Mesodermal cell (in vitro differentiated cells): ENCODE measurements around the gene ITCH.
"Not testable (repeated sequence)": the region's sequence is repeated elsewhere in the genome, so short reads cannot be mapped to it uniquely, and the experiment has no call there.

ENCODE experiments used
- H3K27ac ChIP-seq: 2 replicates; pipeline ENCODE4 v1.7.0; 2013; ENCODE audit warnings: mild to moderate bottlenecking, low read depth, low read length, moderate library complexity; ENCODE audit not compliant: severe bottlenecking
- H3K36me3 ChIP-seq: 2 replicates; pipeline ENCODE4 v1.7.1; 2013; ENCODE audit warnings: mild to moderate bottlenecking, low read length, moderate library complexity; ENCODE audit not compliant: control insufficient read depth, insufficient read depth
- H3K4me1 ChIP-seq: one replicate; pipeline ENCODE4 v1.7.1; 2013; ENCODE audit warnings: mild to moderate bottlenecking, low read length; ENCODE audit not compliant: insufficient read depth, control insufficient read depth, poor library complexity, severe bottlenecking
- H3K4me3 ChIP-seq: 2 replicates; pipeline ENCODE4 v1.7.0; 2013; ENCODE audit warnings: low read length, control low read depth, mild to moderate bottlenecking; ENCODE audit not compliant: insufficient read depth, poor library complexity, severe bottlenecking; ENCODE audit errors: extremely low read depth
- H3K9me3 ChIP-seq: 2 replicates; pipeline ENCODE4 v1.7.1; 2013; ENCODE audit warnings: mild to moderate bottlenecking, low read length, moderate library complexity; ENCODE audit not compliant: control insufficient read depth
- WGBS, 2 experiments: methylation state at CpG; one replicate each; pipeline ENCODE4 v1.1.5; 2013; ENCODE audit warnings: missing lambda C conversion rate in 2 of 2; ENCODE audit not compliant: insufficient coverage in 2 of 2; 5-methylcytosine and 5-hydroxymethylcytosine counted together

Gene ITCH

DNA sequence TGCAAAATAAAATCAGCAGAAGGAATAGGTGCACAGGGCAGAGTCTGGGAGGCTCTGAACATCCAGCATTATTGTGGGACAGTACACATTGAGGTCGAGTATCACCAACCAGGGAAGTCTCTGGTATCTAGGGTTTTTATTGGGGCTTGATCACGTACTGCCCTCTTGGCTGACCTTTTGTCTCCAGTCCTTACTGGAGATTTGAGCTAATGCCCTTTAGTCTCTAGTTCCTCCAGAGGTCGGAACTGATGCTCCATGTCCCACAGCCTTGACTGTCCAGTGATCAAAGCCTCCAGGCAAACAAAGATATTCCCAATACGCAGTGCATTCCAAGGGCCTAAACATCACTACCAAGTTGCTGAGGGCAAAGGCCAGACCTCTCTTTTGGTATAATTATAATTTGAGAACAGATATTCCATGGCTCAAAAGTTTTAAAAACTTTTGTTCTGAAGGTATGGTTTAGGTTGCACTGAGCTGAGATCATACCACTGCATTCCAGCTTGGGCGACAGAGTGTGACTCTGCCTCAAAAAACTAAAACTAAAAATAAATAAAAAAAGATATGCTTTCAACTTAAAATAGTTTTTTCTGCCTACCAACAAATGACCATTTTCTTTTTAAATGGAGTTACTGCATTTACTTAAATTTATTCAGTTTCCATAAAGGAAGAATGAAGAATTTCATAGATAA, 96.3 kb downstream of the ITCH start:
- H3K27ac ChIP-seq = no peak overlapping the region
- WGBS, 2 experiments = 93 to 100% methylated on average over 3 to 4 of the region's 5 CpGs
- no peak overlapping the region for H3K4me3 ChIP-seq
- H3K36me3 ChIP-seq = peaks cover 76% of the 10 kb centered on the region
- peaks cover 9% of the 10 kb centered on the region for H3K4me1 ChIP-seq
- no peaks in the 10 kb centered on the region for H3K9me3 ChIP-seq

DNA sequence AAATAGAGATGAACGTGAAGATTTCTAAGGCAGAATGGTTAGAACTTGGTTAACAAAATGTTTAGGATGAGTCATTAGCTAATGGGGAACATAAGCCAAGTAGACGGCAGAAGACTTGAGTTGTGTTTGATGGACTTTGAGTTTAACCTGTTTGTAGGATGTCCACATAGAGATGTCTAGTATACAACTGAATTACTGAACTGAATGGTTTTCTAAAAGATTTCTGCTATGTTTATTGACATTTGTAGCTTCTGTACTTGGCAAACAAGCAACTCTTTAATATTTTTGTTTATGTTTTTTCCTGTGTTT, 98.7 kb downstream of the ITCH start:
- Histone ChIP-seq H3K4me1 (peaks cover 9% of the 10 kb centered on the region), H3K4me3 (no peak overlapping the region), H3K9me3 (no peaks in the 10 kb centered on the region), H3K27ac (no peak overlapping the region), H3K36me3 (peaks cover 71% of the 10 kb centered on the region)
- WGBS, 2 experiments = 94 to 96% methylated on average over 2 of the region's 2 CpGs

GRCh38 chr20:34468951-34469350, 105.9 kb downstream of the ITCH start:
- H3K4me3 ChIP-seq = no peak overlapping the region
- no peak overlapping the region for H3K27ac ChIP-seq
- WGBS, 2 experiments = no CpG with 5 or more reads among the region's 1 CpG
- no peaks in the 10 kb centered on the region for H3K9me3 ChIP-seq
- peaks cover 59% of the 10 kb centered on the region for H3K36me3 ChIP-seq
- peaks cover 8% of the 10 kb centered on the region for H3K4me1 ChIP-seq

DNA sequence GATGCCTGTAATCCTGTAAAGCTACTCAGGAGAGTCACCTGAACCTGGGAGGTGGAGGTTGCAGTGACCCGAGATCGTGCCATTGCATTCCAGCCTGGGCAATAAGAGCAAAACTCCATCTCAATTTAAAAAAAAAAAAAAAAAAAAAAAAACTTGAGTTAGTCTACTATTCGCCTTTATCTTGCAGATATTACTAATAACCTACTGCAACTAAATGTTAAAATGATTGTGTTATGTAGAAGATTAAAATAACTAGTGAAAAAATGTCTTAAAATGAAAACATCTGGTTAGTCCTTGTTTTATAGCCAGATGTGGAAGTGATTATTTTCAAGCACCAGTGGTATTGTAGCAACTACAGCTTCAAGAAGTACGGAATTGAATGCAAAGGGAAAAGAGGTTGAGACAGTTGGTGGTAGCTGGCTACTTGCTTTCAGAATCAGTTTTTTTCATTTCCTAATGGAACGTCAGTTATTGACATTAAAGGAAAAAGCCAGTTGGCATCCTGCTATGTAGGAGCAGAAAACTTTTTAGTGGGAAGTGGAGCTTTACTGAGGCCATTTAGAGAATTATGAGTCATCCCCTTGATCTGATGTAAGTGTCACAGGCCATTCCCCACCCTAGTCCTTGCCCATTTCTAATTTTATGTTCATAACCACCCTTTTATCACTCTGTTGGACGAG, 109.3 kb downstream of the ITCH start:
- Histone ChIP-seq H3K9me3 (no peaks in the 10 kb centered on the region), H3K36me3 (peaks cover 67% of the 10 kb centered on the region), H3K27ac (no peak overlapping the region), H3K4me3 (no peak overlapping the region), H3K4me1 (peaks cover 8% of the 10 kb centered on the region)
- 85% methylated on average over 3 of the region's 6 CpGs for WGBS, 2 experiments

DNA sequence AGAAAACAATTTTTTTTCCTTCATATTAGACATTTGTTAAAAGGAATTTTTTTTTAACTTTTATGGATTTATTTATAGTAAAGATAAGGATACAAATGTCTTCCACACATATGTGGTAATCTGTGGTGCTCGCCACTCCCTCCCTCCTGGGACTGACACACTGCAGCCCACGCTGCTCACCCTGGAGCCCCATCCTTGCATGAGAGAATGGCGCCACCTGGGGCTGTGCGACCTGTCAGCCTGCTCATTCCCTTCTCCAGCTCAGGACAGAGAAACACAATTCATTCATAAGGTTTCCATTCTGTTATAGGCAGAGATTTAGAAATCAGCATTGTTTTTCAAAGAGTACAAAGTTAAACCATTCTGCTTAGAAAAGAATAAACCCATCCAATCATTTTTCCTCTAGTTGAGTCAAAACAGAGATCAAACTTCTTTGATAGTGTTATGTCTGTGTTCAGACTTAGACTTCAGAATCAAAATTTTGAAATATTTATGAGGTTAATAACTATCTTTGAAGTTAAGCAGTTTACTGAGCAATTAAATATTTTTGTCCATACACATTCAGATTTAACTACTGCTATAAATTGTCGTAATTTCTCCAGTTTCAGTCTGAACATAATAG, 110.3 kb downstream of the ITCH start:
- Histone ChIP-seq H3K36me3 (peaks cover 73% of the 10 kb centered on the region), H3K4me3 (no peak overlapping the region), H3K27ac (no peak overlapping the region), H3K9me3 (no peaks in the 10 kb centered on the region), H3K4me1 (peaks cover 8% of the 10 kb centered on the region)
- WGBS, 2 experiments = 90 to 92% methylated on average over 3 of the region's 5 CpGs

- no peaks in the 10 kb centered on the region for H3K9me3 ChIP-seq
- peaks cover 80% of the 10 kb centered on the region for H3K36me3 ChIP-seq
- no peak overlapping the region for H3K4me3 ChIP-seq
- H3K27ac ChIP-seq = no peak overlapping the region
- 84 to 86% methylated on average over 25 to 27 of the region's 38 CpGs for WGBS, 2 experiments
- H3K4me1 ChIP-seq = peaks cover 4% of the 10 kb centered on the region
Measured at GRCh38 chr20:34475979-34476736, 113.1 kb downstream of the ITCH start.

DNA sequence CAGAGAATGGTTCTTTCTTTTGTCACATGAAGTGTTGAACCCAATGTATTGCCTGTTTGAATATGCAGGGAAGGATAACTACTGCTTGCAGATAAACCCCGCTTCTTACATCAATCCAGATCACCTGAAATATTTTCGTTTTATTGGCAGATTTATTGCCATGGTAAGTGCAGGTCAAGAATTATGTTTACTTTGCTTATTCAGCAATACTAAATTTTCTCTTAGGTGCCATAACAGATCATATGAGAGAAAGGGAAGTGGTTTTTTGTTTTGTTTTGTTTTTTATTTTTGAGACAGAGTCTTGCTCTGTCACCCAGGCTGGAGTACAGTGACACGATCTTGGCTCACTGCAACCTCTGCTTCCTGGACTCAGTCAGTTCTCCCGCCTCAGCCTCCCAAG, 116.6 kb downstream of the ITCH start:
- no peak overlapping the region for H3K27ac ChIP-seq
- H3K4me1 ChIP-seq = no peaks in the 10 kb centered on the region
- H3K36me3 ChIP-seq = peaks cover 84% of the 10 kb centered on the region
- WGBS, 2 experiments = 100% methylated on average over 2 of the region's 4 CpGs; no CpG with 5 or more reads in 1 of the 2 experiments
- no peak overlapping the region for H3K4me3 ChIP-seq
- H3K9me3 ChIP-seq = peaks cover 8% of the 10 kb centered on the region

DNA sequence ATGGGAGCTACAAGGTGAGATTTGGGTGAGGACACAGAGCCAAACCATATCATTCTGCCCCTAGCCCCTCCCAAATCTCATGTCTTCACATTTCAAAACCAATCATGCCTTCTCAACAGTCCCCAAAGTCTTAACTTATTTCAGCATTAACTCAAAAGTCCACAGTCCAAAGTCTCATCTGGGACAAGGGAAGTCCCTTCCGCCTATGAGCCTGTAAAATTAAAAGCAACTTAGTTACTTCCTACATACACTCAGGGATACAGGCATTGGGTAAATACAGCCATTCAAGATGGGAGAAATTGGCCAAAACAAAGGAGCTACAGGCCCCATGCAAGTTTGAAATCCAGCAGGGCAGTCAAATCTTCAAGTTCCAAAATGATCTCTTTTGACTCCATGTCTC, 119.1 kb downstream of the ITCH start:
- H3K4me1 ChIP-seq, H3K9me3 ChIP-seq, H3K27ac ChIP-seq, H3K4me3 ChIP-seq: not testable (repeated sequence)
- whole genome bisulfite sequencing, 2 experiments = 0% methylated on average over 1 of the region's 1 CpG; no CpG with 5 or more reads in 1 of the 2 experiments
- H3K36me3 ChIP-seq = peaks cover 87% of the 10 kb centered on the region

GRCh38 chr20:34483585-34484220, 120.6 kb downstream of the ITCH start:
- not testable (repeated sequence) for H3K27ac ChIP-seq, H3K4me3 ChIP-seq, H3K4me1 ChIP-seq, H3K9me3 ChIP-seq
- H3K36me3 ChIP-seq = peaks cover 86% of the 10 kb centered on the region
- WGBS, 2 experiments = 100% methylated on average over 1 of the region's 3 CpGs

GRCh38 chr20:34485068-34485634, 122.1 kb downstream of the ITCH start:
- WGBS, 2 experiments = 93 to 100% methylated on average over 2 to 3 of the region's 4 CpGs
- Histone ChIP-seq H3K27ac (no peak overlapping the region), H3K36me3 (peaks cover 87% of the 10 kb centered on the region), H3K4me1 (no peaks in the 10 kb centered on the region), H3K9me3 (peaks cover 8% of the 10 kb centered on the region), H3K4me3 (no peak overlapping the region)
